Keratinocyte (primary cell): Measurements from ENCODE around the gene TIAM1. TPM values are rescaled to one million over a fixed set of nuclear protein-coding genes. Genes with fewer than 3 reads are reported as not detected.

ENCODE experiments used
- DNase-seq: peaks from one replicate; pipeline ENCODE4 v3.0.0-alpha.2; 2011; ENCODE audit warnings: low read depth, missing footprints, low spot score
- FAIRE-seq: peaks from 2 replicates; lab custom pipeline; 2011; peaks lifted over from hg19 to GRCh38; lab: Jason Lieb, UNC
- H2AFZ ChIP-seq: 2 replicates; pipeline ENCODE4 v1.6.0; 2012; ENCODE audit warnings: low read length, control low read depth, inconsistent platforms; ENCODE audit not compliant: control insufficient read depth
- H3K27ac ChIP-seq: 2 replicates; pipeline ENCODE4 v1.5.1; 2011; ENCODE audit warnings: low read length; ENCODE audit not compliant: control insufficient read depth, insufficient read depth
- H3K27me3 ChIP-seq: 3 replicates; pipeline ENCODE4 v1.6.0; 2011; ENCODE audit warnings: low read length; ENCODE audit not compliant: control insufficient read depth, insufficient read depth; ENCODE audit errors: extremely low read depth
- H3K36me3 ChIP-seq, 2 experiments: 2 replicates in 1 of 2; 3 replicates in 1 of 2; pipeline ENCODE4 v1.5.1; 2011; ENCODE audit warnings: low read length in 2 of 2, mild to moderate bottlenecking in 1 of 2; ENCODE audit not compliant: control insufficient read depth in 2 of 2, insufficient read depth in 2 of 2; ENCODE audit errors: extremely low read depth in 1 of 2
- H3K4me1 ChIP-seq: 3 replicates; pipeline ENCODE4 v1.5.1; 2011; ENCODE audit warnings: low read length; ENCODE audit not compliant: control insufficient read depth, insufficient read depth; ENCODE audit errors: extremely low read depth
- H3K4me2 ChIP-seq: 3 replicates; pipeline ENCODE4 v1.6.0; 2011; ENCODE audit warnings: low read depth, low read length; ENCODE audit not compliant: control insufficient read depth, insufficient read depth; ENCODE audit errors: extremely low read depth
- H3K4me3 ChIP-seq, 3 experiments: fragments of 200-600 bp in 1 of 3; sonication (generic) in 1 of 3; 2 replicates in 2 of 3; 3 replicates in 1 of 3; pipeline ENCODE4 v1.5.1; 2011 to 2016; ENCODE audit warnings: low read length in 3 of 3, mild to moderate bottlenecking in 3 of 3, control low read depth in 2 of 3, inconsistent platforms in 1 of 3, low read depth in 1 of 3, mixed read lengths in 1 of 3, mixed run types in 1 of 3, moderate library complexity in 1 of 3; ENCODE audit not compliant: control insufficient read depth in 2 of 3, insufficient read depth in 2 of 3; ENCODE audit errors: extremely low read depth in 1 of 3
- H3K79me2 ChIP-seq: 2 replicates; pipeline ENCODE4 v1.6.0; 2012; ENCODE audit warnings: low read length; ENCODE audit not compliant: control insufficient read depth, insufficient read depth
- H3K9ac ChIP-seq: 3 replicates; pipeline ENCODE4 v1.6.0; 2011; ENCODE audit warnings: low read length; ENCODE audit not compliant: control insufficient read depth, insufficient read depth; ENCODE audit errors: extremely low read depth
- H3K9me1 ChIP-seq: 3 replicates; pipeline ENCODE4 v1.6.0; 2011; ENCODE audit warnings: low read length; ENCODE audit not compliant: control insufficient read depth, insufficient read depth; ENCODE audit errors: extremely low read depth
- H3K9me3 ChIP-seq: 2 replicates; pipeline ENCODE4 v1.5.1; 2012; ENCODE audit warnings: low read depth, low read length; ENCODE audit not compliant: control insufficient read depth
- H4K20me1 ChIP-seq: 3 replicates; pipeline ENCODE4 v1.6.0; 2011; ENCODE audit warnings: low read length; ENCODE audit not compliant: control insufficient read depth, insufficient read depth; ENCODE audit errors: extremely low read depth
- CTCF ChIP-seq, 3 experiments: IDR thresholded peaks in 1 of 3; conservative IDR thresholded peaks in 1 of 3; optimal IDR thresholded peaks in 1 of 3; 2 replicates in 2 of 3; 3 replicates in 1 of 3; pipeline versions ENCODE3 to v1.5.1; 2011; ENCODE audit warnings: low read length in 3 of 3, mild to moderate bottlenecking in 3 of 3, moderate library complexity in 2 of 3, control low read depth in 1 of 3, inconsistent platforms in 1 of 3; ENCODE audit not compliant: insufficient read depth in 2 of 3; ENCODE audit errors: extremely low read depth in 1 of 3
- EZH2 ChIP-seq: IDR thresholded peaks from one replicate; pipeline ENCODE4 v1.6.1; 2012; ENCODE audit warnings: inconsistent platforms, mild to moderate bottlenecking, low read length, moderate library complexity
- dilution Hi-C: fragments of 300-500 bp; cut with MboI; formaldehyde crosslinking; loops from one replicate; pipeline ENCODE4 v1.7.0; 2020; ENCODE audit warnings: low sequenced_read_pairs; ENCODE audit not compliant: extremely low pct_ligation_motif_present
- polyA plus RNA-seq, 5 experiments: library from polyadenylated mRNA; depleted of rRNA in 3 of 5; stranded (reverse) in 3 of 5; stranded (forward) in 1 of 5; unstranded in 1 of 5; fragments of >200 nt; gene quantifications; 1 replicate in 1 of 5; 2 replicates in 3 of 5; 3 replicates in 1 of 5; pipeline versions ENCODE4 v1.2.1 to v1.2.3, GENCODE V29; 2011 to 2012; ENCODE audit warnings: missing spikeins in 2 of 5, low read depth in 1 of 5, low replicate concordance in 1 of 5

The TIAM1 gene
- polyA plus RNA-seq, 1 donor (not counting 4 experiments of a cell fraction or from before 2014, with no cell fraction given) = 8.3 TPM

- Histone ChIP-seq H3K9me3 (no peaks in the 10 kb centered on the region), H4K20me1 (no peaks in the 10 kb centered on the region), H3K27ac (no peak overlapping the region), H3K4me2 (peak overlapping the region; percentile 20), H3K9me1 (no peaks in the 10 kb centered on the region), H2AFZ (no peak overlapping the region), H3K4me3 (no peak overlapping the region), H3K27me3 (no peaks in the 10 kb centered on the region), H3K9ac (no peak overlapping the region), H3K79me2 (no peaks in the 10 kb centered on the region), H3K36me3 (no peaks in the 10 kb centered on the region), H3K4me1 (peaks cover 21% of the 10 kb centered on the region)
- TF ChIP-seq EZH2 (no peak), CTCF (optimal IDR thresholded peaks at IDR 0.05 in 1 of 3, IDR thresholded peaks at IDR 0.05 in 1 of 3, conservative IDR thresholded peaks at IDR 0.05 in 1 of 3; ENCODE audit: extremely low read depth in 1 of 3, insufficient read depth in 2 of 3, low read length in 3 of 3) (no peak)
- DNase-seq (no peak), FAIRE-seq (no peak)
- dilution Hi-C loops = no loop called here
Measured at GRCh38 chr21:31284797-31285397, 59.2 kb downstream of the TIAM1 start.

- no peaks in the 10 kb centered on the region for H3K79me2 ChIP-seq
- no peak overlapping the region for H3K4me3 ChIP-seq
- dilution Hi-C loops = no loop called here
- H4K20me1 ChIP-seq = no peaks in the 10 kb centered on the region
- no peak overlapping the region for H2AFZ ChIP-seq
- FAIRE-seq (no peak), DNase-seq (no peak)
- H3K4me2 ChIP-seq = no peak overlapping the region
- H3K36me3 ChIP-seq = no peaks in the 10 kb centered on the region
- H3K9ac ChIP-seq = no peak overlapping the region
- H3K4me1 ChIP-seq = peaks cover 21% of the 10 kb centered on the region
- no peaks in the 10 kb centered on the region for H3K9me3 ChIP-seq
- no peaks in the 10 kb centered on the region for H3K27me3 ChIP-seq
- H3K9me1 ChIP-seq = no peaks in the 10 kb centered on the region
- TF ChIP-seq EZH2 = no peak
- no peak for TF ChIP-seq CTCF (optimal IDR thresholded peaks at IDR 0.05 in 1 of 3, IDR thresholded peaks at IDR 0.05 in 1 of 3, conservative IDR thresholded peaks at IDR 0.05 in 1 of 3; ENCODE audit: extremely low read depth in 1 of 3, insufficient read depth in 2 of 3, low read length in 3 of 3)
- H3K27ac ChIP-seq = no peak overlapping the region
Measured at GRCh38 chr21:31283025-31283424, 61.0 kb downstream of the TIAM1 start.
